ENCODE data around the gene ERO1A. TPM values are rescaled to one million over a fixed set of nuclear protein-coding genes. Genes with fewer than 3 reads are reported as not detected.

The ERO1A gene
- polyA plus RNA-seq, 6 donors from 2014 or later: 20.4 to 26.0 (median 23.2) TPM

Other genes starting within 250 kb of the ERO1A start
- gene TXNDC16, start 143.1 kb downstream of the ERO1A start, polyA plus RNA-seq (ENCODE audit: low read depth in 6 of 6): 1 to 10 TPM in 4 of 6 donors, under 1 TPM in 1, not detected in 1; 0.78 to 1.9 (median 1.4) TPM
- under 1 TPM in 1 of 6 donors, not detected in 5; 0.12 TPM for gene GPR137C, start 142.7 kb downstream of the ERO1A start, polyA plus RNA-seq (ENCODE audit: low read depth in 6 of 6)
- gene PSMC6, start 11.6 kb upstream of the ERO1A start, polyA plus RNA-seq (ENCODE audit: low read depth in 6 of 6): 10 to 100 TPM; 46.9 to 76.5 (median 69.7) TPM
- 10 to 100 TPM; 14.9 to 20.4 (median 17.1) TPM for gene STYX, start 34.6 kb upstream of the ERO1A start, polyA plus RNA-seq (ENCODE audit: low read depth in 6 of 6)
- gene GNPNAT1, start 96.0 kb upstream of the ERO1A start, polyA plus RNA-seq (ENCODE audit: low read depth in 6 of 6): 10 to 100 TPM in 1 of 6 donors, 1 to 10 TPM in 5; 3.3 to 16.0 (median 8.4) TPM

All from naive B cell (primary cell).